ENCODE results near the gene MINDY4. TPM values are rescaled to one million over a fixed set of nuclear protein-coding genes. Genes with fewer than 3 reads are reported as not detected.
"Not testable (repeated sequence)": the region's sequence is repeated elsewhere in the genome, so short reads cannot be mapped to it uniquely, and the experiment has no call there.

MINDY4 gene
- total RNA-seq, 6 experiments from 2014 or later = 1.2 to 3.2 (median 2.3) TPM

DNA sequence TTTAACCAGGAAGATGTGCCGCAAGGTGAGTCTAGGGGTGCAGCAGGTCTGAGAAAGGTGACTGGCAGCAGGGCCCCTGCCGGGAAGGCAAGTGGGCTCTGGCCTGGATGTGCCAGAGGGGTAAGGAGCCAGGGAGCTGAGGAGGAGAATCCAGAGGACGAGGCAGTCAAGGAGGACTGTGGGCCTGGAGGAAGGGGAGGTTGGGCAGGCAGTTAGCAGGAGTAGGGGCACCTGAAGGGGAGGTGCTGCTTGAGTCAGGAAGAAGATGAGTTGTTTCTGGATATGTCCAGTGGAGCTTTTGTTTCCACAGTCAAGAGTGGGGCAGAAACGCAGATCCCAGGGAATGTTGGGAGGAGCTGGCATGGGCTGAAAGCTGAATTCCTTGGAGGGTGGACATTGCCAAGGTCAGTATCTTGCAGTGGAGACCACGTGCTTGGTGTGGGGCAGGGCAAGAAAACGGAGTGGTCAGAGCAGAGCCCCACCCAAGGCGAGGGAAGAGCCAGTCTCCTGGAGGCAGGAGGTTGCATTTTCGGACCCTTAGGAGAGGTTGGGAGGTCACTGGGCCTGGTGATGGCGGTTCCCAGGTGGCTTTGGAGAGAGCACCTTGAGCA lies 34.0 kb downstream of the MINDY4 start:
- Histone ChIP-seq H3K4me1 (peaks cover 0 to 4% (median 0%) of the 10 kb centered on the region in 4 donors), H3K4me3 (no peak overlapping the region), H3K36me3 (no peaks in the 10 kb centered on the region), H3K27me3 (no peaks in the 10 kb centered on the region), H3K27ac (no peak overlapping the region), H3K9me3 (no peaks in the 10 kb centered on the region)
- ATAC-seq (no peak), DNase-seq (no peak)
- intact Hi-C loops (cut with DNase I) = no loop called here
- TF ChIP-seq, protein P1, sequence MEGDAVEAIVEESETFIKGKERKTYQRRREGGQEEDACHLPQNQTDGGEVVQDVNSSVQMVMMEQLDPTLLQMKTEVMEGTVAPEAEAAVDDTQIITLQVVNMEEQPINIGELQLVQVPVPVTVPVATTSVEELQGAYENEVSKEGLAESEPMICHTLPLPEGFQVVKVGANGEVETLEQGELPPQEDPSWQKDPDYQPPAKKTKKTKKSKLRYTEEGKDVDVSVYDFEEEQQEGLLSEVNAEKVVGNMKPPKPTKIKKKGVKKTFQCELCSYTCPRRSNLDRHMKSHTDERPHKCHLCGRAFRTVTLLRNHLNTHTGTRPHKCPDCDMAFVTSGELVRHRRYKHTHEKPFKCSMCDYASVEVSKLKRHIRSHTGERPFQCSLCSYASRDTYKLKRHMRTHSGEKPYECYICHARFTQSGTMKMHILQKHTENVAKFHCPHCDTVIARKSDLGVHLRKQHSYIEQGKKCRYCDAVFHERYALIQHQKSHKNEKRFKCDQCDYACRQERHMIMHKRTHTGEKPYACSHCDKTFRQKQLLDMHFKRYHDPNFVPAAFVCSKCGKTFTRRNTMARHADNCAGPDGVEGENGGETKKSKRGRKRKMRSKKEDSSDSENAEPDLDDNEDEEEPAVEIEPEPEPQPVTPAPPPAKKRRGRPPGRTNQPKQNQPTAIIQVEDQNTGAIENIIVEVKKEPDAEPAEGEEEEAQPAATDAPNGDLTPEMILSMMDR (IDR thresholded peaks at IDR 0.05) = no peak
- no peak for TF ChIP-seq POLR2A (IDR thresholded peaks at IDR 0.05)
- WGBS (ENCODE audit: insufficient coverage, low coverage, low lambda C conversion rate, missing lambda C conversion rate) = 93% methylated on average over 7 of the region's 9 CpGs

DNA sequence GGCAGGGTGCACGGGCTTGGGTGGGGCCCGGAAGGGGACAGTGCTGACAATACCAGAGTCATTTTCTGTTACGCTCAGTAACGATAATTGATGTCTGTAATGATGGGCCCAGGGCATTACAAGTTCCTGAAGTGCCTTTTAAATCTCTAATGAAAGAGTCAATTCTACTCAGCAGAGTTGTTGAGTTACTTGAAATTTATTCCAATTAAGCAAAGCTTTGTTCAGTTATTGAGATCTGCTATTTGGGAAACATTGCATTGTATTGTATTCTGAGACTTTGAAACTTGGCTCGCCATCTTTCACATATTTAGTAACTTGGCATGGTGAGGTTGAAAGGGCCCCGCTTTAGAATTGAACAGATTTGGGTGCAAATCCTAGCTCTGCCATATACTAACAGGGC lies 34.7 kb downstream of the MINDY4 start:
- Histone ChIP-seq H3K4me3 (no peak overlapping the region), H3K27me3 (no peaks in the 10 kb centered on the region), H3K27ac (no peak overlapping the region), H3K9me3 (no peaks in the 10 kb centered on the region), H3K36me3 (no peaks in the 10 kb centered on the region), H3K4me1 (peaks cover 0 to 4% (median 0%) of the 10 kb centered on the region in 4 donors)
- TF ChIP-seq, protein P1 (IDR thresholded peaks at IDR 0.05) = no peak
- TF ChIP-seq POLR2A (IDR thresholded peaks at IDR 0.05) = no peak
- ATAC-seq (no peak), DNase-seq (no peak)
- intact Hi-C loops (cut with DNase I) = no loop called here
- 73% methylated on average over 6 of the region's 6 CpGs for WGBS (ENCODE audit: insufficient coverage, low coverage, low lambda C conversion rate, missing lambda C conversion rate)

GRCh38 chr7:30807477-30807876 lies 36.3 kb downstream of the MINDY4 start:
- intact Hi-C loops (cut with DNase I) = not testable (repeated sequence)
- 91% methylated on average over 8 of the region's 8 CpGs for WGBS (ENCODE audit: insufficient coverage, low coverage, low lambda C conversion rate, missing lambda C conversion rate)

GRCh38 chr7:30807941-30808340 lies 36.7 kb downstream of the MINDY4 start:
- ATAC-seq; H3K4me3 ChIP-seq; H3K27me3 ChIP-seq; intact Hi-C loops (cut with DNase I); DNase-seq; H3K4me1 ChIP-seq; H3K27ac ChIP-seq; H3K9me3 ChIP-seq; H3K36me3 ChIP-seq: not testable (repeated sequence)
- no CpG with 5 or more reads among the region's 13 CpGs for WGBS (ENCODE audit: insufficient coverage, low coverage, low lambda C conversion rate, missing lambda C conversion rate)

More at GRCh38 chr7:30807477-30807876, 36.3 kb downstream of the MINDY4 start:
- H3K4me1 ChIP-seq, H3K27ac ChIP-seq, H3K36me3 ChIP-seq, H3K27me3 ChIP-seq, H3K9me3 ChIP-seq, DNase-seq, ATAC-seq, H3K4me3 ChIP-seq: not testable (repeated sequence)

GRCh38 chr7:30810986-30811385 lies 39.8 kb downstream of the MINDY4 start:
- no peak overlapping the region for H3K27ac ChIP-seq
- H3K9me3 ChIP-seq = no peaks in the 10 kb centered on the region
- peaks cover 0 to 4% (median 0%) of the 10 kb centered on the region in 4 donors for H3K4me1 ChIP-seq
- 95% methylated on average over 5 of the region's 5 CpGs for WGBS (ENCODE audit: insufficient coverage, low coverage, low lambda C conversion rate, missing lambda C conversion rate)
- intact Hi-C loops (cut with DNase I) = no loop called here
- no peak overlapping the region for H3K4me3 ChIP-seq
- no peaks in the 10 kb centered on the region for H3K36me3 ChIP-seq
- no peaks in the 10 kb centered on the region for H3K27me3 ChIP-seq
- no peak for DNase-seq
- ATAC-seq = no peak
- TF ChIP-seq POLR2A (IDR thresholded peaks at IDR 0.05) = no peak
- TF ChIP-seq, protein P1 (IDR thresholded peaks at IDR 0.05) = no peak

Data from right lobe of liver (tissue), 6 donors.